T47D (cell line): ENCODE data around the gene IER5.

ENCODE experiments used
- DNase-seq, 2 experiments: peaks; one replicate each; pipeline versions ENCODE4 v3.0.0 to v3.0.0-alpha.2; 2011 to 2012; ENCODE audit warnings: low read depth in 1 of 2, low spot score in 1 of 2
- JUND ChIP-seq: IDR thresholded peaks from 2 replicates; pipeline ENCODE4 v1.6.1; 2012; ENCODE audit warnings: low read depth
- in situ Hi-C: cut with HindIII; loops from 2 replicates; pipeline ENCODE4 v1.10.0; 2016; ENCODE audit warnings: low sequenced_read_pairs, low pct_unique_long_range_greater_than_20kb

Gene IER5

GRCh38 chr1:181094416-181095212 lies 6.1 kb downstream of the IER5 start:
- in situ Hi-C loops: no loop called here
- DNase-seq: no peak
- no peak for TF ChIP-seq JUND

- DNase-seq: no peak
- no peak for TF ChIP-seq JUND
- in situ Hi-C loops: no loop called here
Measured at GRCh38 chr1:181095260-181095659, 6.8 kb downstream of the IER5 start.

GRCh38 chr1:181095763-181096184 lies 7.3 kb downstream of the IER5 start:
- no peak for TF ChIP-seq JUND
- DNase-seq: peak in 1 of 2 experiments; percentile 67
- in situ Hi-C loops: no loop called here

GRCh38 chr1:181097242-181097641 lies 8.7 kb downstream of the IER5 start:
- in situ Hi-C loops: no loop called here
- DNase-seq: no peak
- TF ChIP-seq JUND: no peak

GRCh38 chr1:181099152-181100014 lies 10.9 kb downstream of the IER5 start:
- in situ Hi-C loops: no loop called here
- TF ChIP-seq JUND: no peak
- DNase-seq: peak in 1 of 2 experiments; percentile 58

- TF ChIP-seq JUND: no peak
- DNase-seq: no peak
- in situ Hi-C loops: no loop called here
Measured at GRCh38 chr1:181100015-181100905, 11.8 kb downstream of the IER5 start.

GRCh38 chr1:181100934-181101333 lies 12.4 kb downstream of the IER5 start:
- no peak for DNase-seq
- TF ChIP-seq JUND: no peak
- in situ Hi-C loops: no loop called here

- DNase-seq: peak in 1 of 2 experiments; percentile 88
- in situ Hi-C loops: no loop called here
- no peak for TF ChIP-seq JUND
Measured at GRCh38 chr1:181101581-181102226, 13.2 kb downstream of the IER5 start.

- no peak for TF ChIP-seq JUND
- DNase-seq: no peak
- in situ Hi-C loops: no loop called here
Measured at GRCh38 chr1:181102841-181103240, 14.3 kb downstream of the IER5 start.

- TF ChIP-seq JUND: no peak
- in situ Hi-C loops: no loop called here
- no peak for DNase-seq
Measured at GRCh38 chr1:181103399-181103798, 14.9 kb downstream of the IER5 start.

GRCh38 chr1:181104042-181104789 lies 15.7 kb downstream of the IER5 start:
- peak in 1 of 2 experiments; percentile 81 for DNase-seq
- TF ChIP-seq JUND: no peak
- in situ Hi-C loops: no loop called here
